K562 (cell line): ENCODE results near the gene FAM200A. TPM values are rescaled to one million over a fixed set of nuclear protein-coding genes. Genes with fewer than 3 reads are reported as not detected.

ENCODE experiments used
- BCLAF1 ChIP-seq, 2 experiments: fragments of 450-650 bp in 1 of 2; IDR thresholded peaks; 2 replicates each; pipeline ENCODE4 v1.6.1; 2011 to 2017; ENCODE audit warnings: low read depth in 2 of 2, antibody characterized with exemption in 1 of 2, borderline replicate concordance in 1 of 2, low read length in 1 of 2, mild to moderate bottlenecking in 1 of 2, mixed read lengths in 1 of 2; ENCODE audit not compliant: control insufficient read depth in 1 of 2
- CC2D1A ChIP-seq: fragments of 450-650 bp; IDR thresholded peaks from 2 replicates; pipeline ENCODE4 v1.6.1; 2017; ENCODE audit warnings: mild to moderate bottlenecking
- DLX4 ChIP-seq: fragments of 250-450 bp; sonication (Bioruptor Pico); IDR thresholded peaks from 2 replicates; pipeline ENCODE4 v1.6.1; 2021; ENCODE audit warnings: mild to moderate bottlenecking
- GABPB2 ChIP-seq: fragments of 250-450 bp; sonication (Bioruptor Pico); conservative IDR thresholded peaks from 2 replicates; pipeline ENCODE4 v1.5.1; 2021; ENCODE audit warnings: mild to moderate bottlenecking
- KLF1 ChIP-seq: fragments of 450-650 bp; IDR thresholded peaks from 2 replicates; pipeline ENCODE4 v1.6.1; 2016; ENCODE audit warnings: missing genetic modification characterization, missing compliant biosample characterization
- KLF6 ChIP-seq: fragments of 250-450 bp; sonication (Bioruptor Pico); IDR thresholded peaks from 2 replicates; pipeline ENCODE4 v1.4.0; 2020; ENCODE audit warnings: mild to moderate bottlenecking, moderate library complexity, borderline replicate concordance
- NR2C1 ChIP-seq, 2 experiments: fragments of 450-650 bp; IDR thresholded peaks; 2 replicates each; pipeline ENCODE4 v1.6.1; 2017; ENCODE audit warnings: mild to moderate bottlenecking in 2 of 2, antibody characterized with exemption in 1 of 2, inconsistent platforms in 1 of 2, missing compliant biosample characterization in 1 of 2, missing genetic modification characterization in 1 of 2
- STAT6 ChIP-seq: sonication (generic); formaldehyde crosslinking; IDR thresholded peaks from 2 replicates; pipeline ENCODE4 v1.8.1; 2023; ENCODE audit warnings: mild to moderate bottlenecking, missing genetic modification reagents
- TAL1 ChIP-seq: fragments of 450-650 bp; IDR thresholded peaks from 2 replicates; pipeline ENCODE4 v1.6.1; 2016; ENCODE audit warnings: mild to moderate bottlenecking
- ZFP91 ChIP-seq: sonication (generic); formaldehyde crosslinking; IDR thresholded peaks from 2 replicates; pipeline ENCODE4 v1.8.0; 2022; ENCODE audit warnings: mild to moderate bottlenecking, missing genetic modification reagents
- ZNF217 ChIP-seq: sonication (generic); formaldehyde crosslinking; IDR thresholded peaks from 2 replicates; pipeline ENCODE4 v1.8.0; 2022; ENCODE audit warnings: mild to moderate bottlenecking, missing genetic modification reagents
- ZNF436 ChIP-seq: fragments of 250-450, 450-650 bp; sonication (Bioruptor Pico); formaldehyde crosslinking; IDR thresholded peaks from 2 replicates; pipeline ENCODE4 v1.7.0; 2020; ENCODE audit warnings: mild to moderate bottlenecking
- ZNF77 ChIP-seq: fragments of 250-450 bp; sonication (Bioruptor Pico); IDR thresholded peaks from 2 replicates; pipeline ENCODE4 v1.5.0; 2020
- polyA plus RNA-seq, 8 experiments: library from polyadenylated mRNA; depleted of rRNA in 4 of 8; stranded (reverse) in 5 of 8; unstranded in 3 of 8; fragments of >200 nt; fragmentation: Nextera tagmentation in 2 of 8; fragmentation: Illumina TruSeq in 1 of 8; extraction: Ambion mirVana in 2 of 8; extraction: Trizol in 1 of 8; gene quantifications; 2 replicates each; pipeline versions ENCODE4 v1.2.1 to v1.2.3, GENCODE V29; 2011 to 2014; ENCODE audit warnings: inconsistent platforms in 1 of 8, missing spikeins in 1 of 8
- total RNA-seq, 7 experiments: library from RNA; depleted of rRNA in 6 of 7; stranded (reverse); fragments of >200 nt in 6 of 7; fragmentation: Illumina TruSeq in 2 of 7; extraction: Trizol in 2 of 7; gene quantifications; 2 replicates each; pipeline versions ENCODE4 v1.2.1 to v1.2.3, GENCODE V29; 2011 to 2021; ENCODE audit warnings: low replicate concordance in 1 of 7

Gene FAM200A
- total and polyA plus RNA-seq, 9 of the 15 experiments (the other 6 are each of a cell fraction or from before 2014, with no cell fraction given): 3.3 to 11.2 (median 8.3) TPM

GRCh38 chr7:99504281-99504602, 47.7 kb downstream of the FAM200A start (continued):
- TF ChIP-seq KLF6 (CRISPR knock-in tag) (no peak), ZNF436 (CRISPR knock-in tag) (no peak), GABPB2 (CRISPR knock-in tag) (no peak), BCLAF1 (IDR thresholded peaks at IDR 0.05; ENCODE audit: borderline replicate concordance in 1 of 2, control insufficient read depth in 1 of 2, low read depth in 2 of 2, low read length in 1 of 2) (no peak), KLF1 (tag) (0 out of 2 replicates have a peak, but pooled peaks have one; percentile 28), STAT6 (no peak), ZNF217 (CRISPR knock-in tag) (no peak), ZFP91 (no peak), CC2D1A (no peak), DLX4 (CRISPR knock-in tag) (no peak), ZNF77 (CRISPR knock-in tag) (no peak), NR2C1 (IDR thresholded peaks at IDR 0.05) (no peak), NR2C1 (tag; IDR thresholded peaks at IDR 0.05) (no peak; the same call in 1 of the 2 replicates), TAL1 (no peak)
